CD4-positive, alpha-beta T cell treated with Interleukin-10 for 1 hour (primary cell): ENCODE results near the gene OSGEPL1.
"Not testable (repeated sequence)": the region's sequence is repeated elsewhere in the genome, so short reads cannot be mapped to it uniquely, and the experiment has no call there.

Experiments used
- DNase-seq: peaks from one replicate; pipeline ENCODE4 v3.0.0-alpha.2; 2020

OSGEPL1 gene, protein sequence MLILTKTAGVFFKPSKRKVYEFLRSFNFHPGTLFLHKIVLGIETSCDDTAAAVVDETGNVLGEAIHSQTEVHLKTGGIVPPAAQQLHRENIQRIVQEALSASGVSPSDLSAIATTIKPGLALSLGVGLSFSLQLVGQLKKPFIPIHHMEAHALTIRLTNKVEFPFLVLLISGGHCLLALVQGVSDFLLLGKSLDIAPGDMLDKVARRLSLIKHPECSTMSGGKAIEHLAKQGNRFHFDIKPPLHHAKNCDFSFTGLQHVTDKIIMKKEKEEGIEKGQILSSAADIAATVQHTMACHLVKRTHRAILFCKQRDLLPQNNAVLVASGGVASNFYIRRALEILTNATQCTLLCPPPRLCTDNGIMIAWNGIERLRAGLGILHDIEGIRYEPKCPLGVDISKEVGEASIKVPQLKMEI

GRCh38 chr2:189762551-189763298, at the start of gene OSGEPL1:
TSS of gene OSGEPL1 (minus strand) at chr2:189762792. CDS start at chr2:189761640, 1,152 bp downstream.
- peak; percentile 93 for DNase-seq

DNA sequence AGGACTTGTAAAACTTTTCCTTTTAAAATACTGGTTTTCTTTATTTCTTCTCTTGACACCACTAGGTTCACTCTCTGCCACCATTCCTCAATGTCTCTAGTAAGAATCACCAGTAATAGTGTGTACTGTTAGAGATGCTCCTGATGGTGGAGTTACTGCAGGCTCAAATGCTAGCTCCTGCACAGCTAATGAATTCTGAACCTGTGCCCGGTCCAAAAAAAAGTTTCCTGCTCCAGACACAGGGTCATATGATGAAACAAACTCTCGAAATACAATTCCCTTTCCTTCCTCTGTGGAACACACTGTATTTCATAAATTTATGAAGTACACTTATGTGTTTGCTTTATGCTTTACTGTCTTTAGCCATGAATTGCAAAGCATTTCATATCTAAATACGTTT, 40.8 kb upstream of the OSGEPL1 start:
- DNase-seq, result no peak

DNA sequence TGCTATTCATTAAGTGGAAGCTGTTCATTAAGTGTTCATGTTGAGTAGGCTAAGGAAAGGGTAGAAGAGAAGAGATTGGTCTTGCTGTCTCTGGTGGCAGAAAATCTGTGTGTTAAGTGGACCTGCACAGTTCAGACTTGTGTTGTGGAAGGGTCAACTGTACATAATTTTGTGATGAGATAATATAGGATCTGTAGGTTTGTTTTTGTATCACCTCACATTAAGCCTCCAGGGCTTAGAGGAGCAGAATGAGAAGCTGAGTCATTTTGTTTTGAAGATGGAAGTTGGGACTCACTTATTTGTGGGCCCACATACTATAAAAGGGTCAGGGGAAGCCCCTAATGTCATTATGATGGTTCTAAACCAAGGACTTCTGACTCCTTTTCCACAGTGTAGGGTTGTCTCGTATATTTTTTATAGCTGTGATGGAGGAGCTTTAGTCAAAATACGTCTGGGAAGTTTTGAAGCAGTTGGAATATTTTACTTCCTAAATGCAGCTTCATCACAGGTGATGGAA, 39.9 kb upstream of the OSGEPL1 start:
- DNase-seq, result no peak

DNA sequence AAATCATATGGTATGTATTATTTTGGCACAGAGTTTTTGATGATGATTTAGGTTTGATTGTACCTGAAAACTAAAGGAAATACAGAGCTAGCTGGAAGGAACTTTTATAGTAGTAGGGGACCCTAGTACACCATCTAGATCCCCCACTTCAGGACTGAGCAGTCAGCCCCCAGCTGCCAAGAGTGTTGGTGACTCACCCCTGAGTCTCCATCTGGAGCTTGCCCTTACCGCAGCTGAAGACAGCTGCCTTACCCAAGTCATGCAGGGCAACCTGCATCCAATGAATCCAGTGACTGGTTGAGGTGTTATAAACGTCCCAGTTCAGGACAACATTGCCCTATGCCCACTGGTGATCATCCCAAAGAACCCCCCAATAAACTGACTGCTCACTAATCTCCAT, 36.9 kb upstream of the OSGEPL1 start:
- DNase-seq, result no peak

GRCh38 chr2:189799030-189799331, 36.4 kb upstream of the OSGEPL1 start:
- no peak for DNase-seq

DNA sequence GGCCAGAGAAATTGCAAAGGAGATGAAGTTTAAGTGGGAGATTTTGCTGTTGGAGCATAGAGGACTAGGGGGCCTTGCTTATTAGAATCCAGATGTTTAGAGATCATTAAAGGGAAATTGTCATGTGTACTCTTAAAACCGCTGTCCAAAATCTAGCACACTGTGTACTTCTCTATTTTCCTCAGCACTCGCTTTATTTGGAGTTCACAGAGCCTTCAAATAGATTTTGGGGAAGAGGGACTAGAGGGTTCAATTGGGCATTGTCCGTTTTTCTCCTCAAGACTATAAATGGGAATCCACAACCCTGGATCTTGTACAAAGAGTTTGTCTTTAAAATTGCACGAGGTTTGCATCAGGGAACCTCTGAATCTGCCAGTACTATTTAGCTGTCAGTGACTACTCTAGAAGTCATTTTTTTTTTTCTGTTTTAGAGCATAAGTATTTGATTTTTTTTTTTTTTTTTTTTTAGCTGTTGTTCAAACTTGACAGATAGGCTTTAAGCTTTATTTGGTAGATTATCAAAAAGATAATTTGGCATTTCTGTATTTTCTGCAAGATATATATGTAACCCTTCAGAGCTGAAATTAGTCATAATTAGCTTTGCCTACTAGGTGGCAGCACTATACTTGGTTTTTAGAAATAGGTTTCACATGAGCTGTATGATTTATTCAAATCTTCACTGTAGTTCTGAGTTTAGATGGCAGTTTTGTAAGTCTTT, 35.9 kb upstream of the OSGEPL1 start:
- peak; percentile 14 for DNase-seq

DNA sequence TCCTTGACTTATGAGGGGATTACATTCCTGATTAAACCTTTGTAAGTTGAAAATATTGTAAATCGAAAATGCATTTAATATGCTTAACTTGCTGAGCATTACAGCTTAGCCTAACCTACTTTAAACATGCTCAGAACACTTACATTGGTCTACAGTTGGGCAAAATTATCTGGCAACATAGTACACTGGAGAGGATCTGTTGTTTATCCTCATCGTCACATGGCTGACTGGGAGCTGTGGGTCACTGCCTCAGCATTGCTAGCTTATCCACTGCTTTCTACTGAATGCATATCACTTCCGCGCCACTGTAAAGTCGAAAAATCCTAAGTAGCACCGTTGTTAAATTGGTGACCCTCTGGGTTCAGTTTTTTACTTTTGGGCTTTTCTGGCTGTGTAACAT, 35.3 kb upstream of the OSGEPL1 start:
- DNase-seq, result no peak

GRCh38 chr2:189794310-189794709, 31.7 kb upstream of the OSGEPL1 start:
- DNase-seq, result no peak

DNA sequence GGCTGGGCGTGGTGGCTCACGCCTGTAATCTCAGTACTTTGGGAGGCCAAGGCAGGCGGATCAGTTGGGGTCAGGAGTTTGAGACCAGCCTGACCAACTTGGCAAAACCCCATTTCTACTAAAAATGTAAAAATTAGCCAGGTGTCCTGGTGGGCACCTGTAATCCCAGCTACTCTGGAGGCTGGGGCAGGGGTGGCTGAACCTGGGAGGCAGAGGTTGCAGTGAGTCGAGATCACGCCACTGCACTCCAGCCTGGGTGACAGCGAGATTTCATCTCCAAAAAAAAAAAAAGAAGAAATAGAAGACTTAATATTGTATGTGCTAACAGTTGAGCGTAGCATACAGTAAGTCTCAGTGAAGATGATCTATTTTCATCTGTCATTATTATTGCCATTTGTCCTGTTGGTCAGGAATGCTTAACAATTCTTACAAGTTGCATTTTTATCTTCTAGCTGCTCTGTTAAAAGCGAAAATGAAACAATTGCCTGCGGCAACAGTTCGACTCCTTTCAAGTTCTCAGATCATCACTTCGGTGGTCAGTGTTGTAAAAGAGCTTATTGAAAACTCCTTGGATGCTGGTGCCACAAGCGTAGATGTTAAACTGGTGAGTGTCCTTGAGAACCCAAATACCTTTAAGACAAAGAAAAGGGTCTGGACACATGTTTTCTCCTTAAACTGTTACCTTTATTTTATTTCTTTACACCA, 28.9 kb upstream of the OSGEPL1 start:
- DNase-seq, result peak; percentile 62

GRCh38 chr2:189783927-189784867, 21.6 kb upstream of the OSGEPL1 start, which contains the start of the genes ORMDL1 and PMS1:
TSS of gene ORMDL1 (minus strand) at chr2:189784339. CDS start at chr2:189782595, 1,744 bp downstream.
TSS of gene PMS1 (plus strand) at chr2:189784450. CDS start at chr2:189791810, 7,360 bp downstream.
- peak; percentile 94 for DNase-seq

DNA sequence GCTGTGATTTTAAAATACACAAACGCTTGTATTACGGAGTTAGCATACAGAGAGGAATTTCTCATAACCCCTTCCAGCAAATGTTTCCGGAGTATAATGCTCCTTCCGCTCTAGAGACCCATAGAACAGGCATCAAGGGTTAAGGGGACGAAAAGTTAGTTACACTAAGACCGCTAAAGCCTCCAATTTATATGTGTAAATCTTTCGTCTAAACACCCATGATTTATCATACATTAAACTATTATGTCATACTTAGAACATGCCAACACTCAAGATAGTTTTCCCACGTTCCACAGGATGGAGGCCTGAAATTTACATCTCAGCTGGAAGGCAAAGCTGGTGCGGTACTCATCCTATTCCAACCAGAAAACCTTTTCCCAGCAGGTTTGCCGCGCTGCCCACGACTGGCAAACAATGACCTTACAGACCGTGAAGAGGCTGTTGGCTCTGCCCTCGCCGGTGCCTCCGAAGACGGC, 20.9 kb upstream of the OSGEPL1 start:
- peak; percentile 46 for DNase-seq

- DNase-seq, result no peak
Measured at GRCh38 chr2:189782221-189782671, 19.7 kb upstream of the OSGEPL1 start.

DNA sequence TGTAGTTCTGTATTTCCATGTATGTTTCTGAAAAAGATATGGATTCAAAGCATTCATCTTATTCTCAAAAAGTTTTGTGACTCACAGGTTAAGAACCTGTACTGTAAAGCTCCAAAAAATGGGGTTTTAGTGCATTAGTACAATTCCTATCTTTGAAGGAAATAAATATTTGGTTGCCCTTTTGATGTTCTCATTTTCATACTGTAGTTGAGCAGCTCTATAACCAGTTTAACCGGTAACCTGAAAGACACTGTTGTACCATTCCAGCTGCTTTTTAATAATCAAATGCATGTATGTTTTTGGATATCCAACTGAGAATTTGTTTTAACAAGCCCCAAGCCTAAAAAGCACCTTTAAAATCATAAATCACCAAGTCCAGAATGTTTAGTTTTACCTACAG, 9.6 kb upstream of the OSGEPL1 start:
- no peak for DNase-seq

DNA sequence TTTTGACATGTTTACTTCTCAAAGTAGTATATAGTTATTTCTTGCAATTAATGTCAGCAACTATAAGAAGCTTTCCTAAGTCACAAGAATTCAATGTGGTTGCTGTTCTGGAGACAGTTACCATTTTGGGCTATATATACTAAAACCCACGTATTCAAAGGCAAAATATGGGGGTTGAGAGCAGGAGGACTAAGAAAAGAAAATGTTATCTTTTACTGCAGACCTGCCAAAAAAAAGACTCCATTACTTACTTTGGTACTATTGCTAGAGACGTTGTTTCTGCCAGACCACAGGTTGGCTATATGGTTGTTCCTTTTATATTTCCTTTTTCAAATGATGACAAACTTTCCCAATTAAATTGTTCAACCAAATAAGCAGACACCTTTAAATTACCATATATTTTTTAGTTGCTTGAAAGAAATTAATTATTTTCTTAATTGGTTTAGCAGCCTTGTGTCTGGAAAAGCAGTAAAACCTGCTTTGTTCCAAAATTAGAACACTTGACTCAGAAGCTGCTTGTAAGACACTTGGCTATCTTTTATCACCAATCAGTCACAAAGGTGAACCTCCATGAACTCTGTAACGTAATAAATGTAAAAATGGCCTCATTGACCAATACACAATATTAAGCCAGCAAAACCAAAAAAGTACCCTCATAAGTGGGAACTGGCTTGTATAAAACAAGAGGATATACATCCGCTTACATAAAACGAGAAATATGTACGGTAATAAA, 8.2 kb upstream of the OSGEPL1 start:
- DNase-seq, result no peak

- DNase-seq, result no peak
Measured at GRCh38 chr2:189763908-189764661, 1.5 kb upstream of the OSGEPL1 start.

- DNase-seq, result no peak
Measured at GRCh38 chr2:189762229-189762550, 402 bp downstream of the OSGEPL1 start.

- not testable (repeated sequence) for DNase-seq
Measured at GRCh38 chr2:189760154-189760553, 2.4 kb downstream of the OSGEPL1 start.

GRCh38 chr2:189756311-189756952, 6.2 kb downstream of the OSGEPL1 start:
- no peak for DNase-seq

GRCh38 chr2:189751080-189751658, 11.4 kb downstream of the OSGEPL1 start:
- peak; percentile 60 for DNase-seq
